Parathyroid adenoma (tissue), 2 donors: ENCODE measurements around the gene CLEC20A.

Source experiments
- H2AFZ ChIP-seq: fragments of 300-600 bp; sonication (generic); one replicate; pipeline ENCODE4 v1.7.0; 2017; ENCODE audit warnings: antibody characterized with exemption, mild to moderate bottlenecking
- H3K27ac ChIP-seq: fragments of 300-600 bp; sonication (generic); one replicate; pipeline ENCODE4 v1.7.0; 2017
- H3K27me3 ChIP-seq: fragments of 300-600 bp; sonication (generic); one replicate; pipeline ENCODE4 v1.7.0; 2017; ENCODE audit warnings: low read length; ENCODE audit not compliant: control insufficient read depth, insufficient read depth
- H3K36me3 ChIP-seq: fragments of 300-600 bp; sonication (generic); one replicate; pipeline ENCODE4 v1.7.0; 2017; ENCODE audit warnings: low read length; ENCODE audit not compliant: control insufficient read depth, insufficient read depth
- H3K4me1 ChIP-seq: fragments of 300-600 bp; sonication (generic); one replicate; pipeline ENCODE4 v1.7.0; 2017; ENCODE audit warnings: control low read depth
- H3K4me2 ChIP-seq: fragments of 300-600 bp; sonication (generic); one replicate; pipeline ENCODE4 v1.7.0; 2017; ENCODE audit warnings: low read length
- H3K4me3 ChIP-seq: fragments of 300-600 bp; sonication (generic); one replicate; pipeline ENCODE4 v1.7.0; 2017; ENCODE audit warnings: low read depth, low read length
- H3K79me2 ChIP-seq: fragments of 300-600 bp; sonication (generic); one replicate; pipeline ENCODE4 v1.7.0; 2017; ENCODE audit warnings: control low read depth
- H3K9ac ChIP-seq: fragments of 300-600 bp; sonication (generic); one replicate; pipeline ENCODE4 v1.7.0; 2017; ENCODE audit warnings: mild to moderate bottlenecking
- H3K9me3 ChIP-seq: fragments of 300-600 bp; sonication (generic); one replicate; pipeline ENCODE4 v1.7.0; 2017; ENCODE audit warnings: low read length; ENCODE audit not compliant: control insufficient read depth
- TF ChIP-seq, protein P1 (sequence below): fragments of 300-600 bp; sonication (generic); IDR thresholded peaks from one replicate; pipeline ENCODE4 v1.7.0; 2017; ENCODE audit warnings: antibody characterized with exemption, mild to moderate bottlenecking
- donor health status: primary hyperparathyroidism.

CLEC20A gene

DNA sequence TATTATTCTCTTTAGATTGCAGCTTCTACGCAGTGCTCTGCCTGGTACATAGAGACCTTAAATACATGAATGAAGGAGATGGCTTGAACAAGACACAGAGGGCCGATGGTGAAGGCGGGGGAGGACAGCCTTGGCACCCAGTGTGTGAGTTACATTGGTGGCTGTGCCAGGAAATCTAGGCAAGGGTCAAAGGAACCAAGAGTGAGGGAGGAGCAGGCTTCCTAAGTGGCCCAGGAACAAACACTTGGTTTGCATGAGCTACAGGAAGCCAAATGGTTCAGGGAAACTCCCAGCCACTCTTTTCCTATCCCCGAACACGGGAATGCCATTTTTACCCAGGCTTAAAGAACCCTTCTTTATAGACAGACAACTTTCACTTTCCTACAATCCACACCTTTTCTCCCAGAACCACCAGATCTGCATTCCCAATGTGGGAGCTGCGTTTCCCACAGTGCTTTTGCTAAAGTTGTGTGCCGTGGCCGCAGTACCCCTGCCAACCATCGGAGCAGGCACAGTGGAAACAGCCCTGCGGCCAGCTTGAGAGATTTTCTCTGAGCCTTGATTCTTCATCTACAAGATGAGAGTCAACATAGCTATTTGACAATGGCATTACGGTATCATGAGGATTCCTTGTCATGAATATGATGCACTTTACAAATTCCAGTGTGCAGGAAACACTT is 3.5 kb upstream of the CLEC20A start:
- H3K36me3 ChIP-seq, result no peaks in the 10 kb centered on the region
- H3K4me1 ChIP-seq, result no peaks in the 10 kb centered on the region
- H2AFZ ChIP-seq, result no peak overlapping the region
- H3K4me3 ChIP-seq, result no peak overlapping the region
- no peaks in the 10 kb centered on the region for H3K27me3 ChIP-seq
- no peak overlapping the region for H3K27ac ChIP-seq
- TF ChIP-seq, protein P1, sequence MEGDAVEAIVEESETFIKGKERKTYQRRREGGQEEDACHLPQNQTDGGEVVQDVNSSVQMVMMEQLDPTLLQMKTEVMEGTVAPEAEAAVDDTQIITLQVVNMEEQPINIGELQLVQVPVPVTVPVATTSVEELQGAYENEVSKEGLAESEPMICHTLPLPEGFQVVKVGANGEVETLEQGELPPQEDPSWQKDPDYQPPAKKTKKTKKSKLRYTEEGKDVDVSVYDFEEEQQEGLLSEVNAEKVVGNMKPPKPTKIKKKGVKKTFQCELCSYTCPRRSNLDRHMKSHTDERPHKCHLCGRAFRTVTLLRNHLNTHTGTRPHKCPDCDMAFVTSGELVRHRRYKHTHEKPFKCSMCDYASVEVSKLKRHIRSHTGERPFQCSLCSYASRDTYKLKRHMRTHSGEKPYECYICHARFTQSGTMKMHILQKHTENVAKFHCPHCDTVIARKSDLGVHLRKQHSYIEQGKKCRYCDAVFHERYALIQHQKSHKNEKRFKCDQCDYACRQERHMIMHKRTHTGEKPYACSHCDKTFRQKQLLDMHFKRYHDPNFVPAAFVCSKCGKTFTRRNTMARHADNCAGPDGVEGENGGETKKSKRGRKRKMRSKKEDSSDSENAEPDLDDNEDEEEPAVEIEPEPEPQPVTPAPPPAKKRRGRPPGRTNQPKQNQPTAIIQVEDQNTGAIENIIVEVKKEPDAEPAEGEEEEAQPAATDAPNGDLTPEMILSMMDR, result no peak
- H3K79me2 ChIP-seq, result no peaks in the 10 kb centered on the region
- no peaks in the 10 kb centered on the region for H3K9me3 ChIP-seq
- no peak overlapping the region for H3K4me2 ChIP-seq
- no peak overlapping the region for H3K9ac ChIP-seq

DNA sequence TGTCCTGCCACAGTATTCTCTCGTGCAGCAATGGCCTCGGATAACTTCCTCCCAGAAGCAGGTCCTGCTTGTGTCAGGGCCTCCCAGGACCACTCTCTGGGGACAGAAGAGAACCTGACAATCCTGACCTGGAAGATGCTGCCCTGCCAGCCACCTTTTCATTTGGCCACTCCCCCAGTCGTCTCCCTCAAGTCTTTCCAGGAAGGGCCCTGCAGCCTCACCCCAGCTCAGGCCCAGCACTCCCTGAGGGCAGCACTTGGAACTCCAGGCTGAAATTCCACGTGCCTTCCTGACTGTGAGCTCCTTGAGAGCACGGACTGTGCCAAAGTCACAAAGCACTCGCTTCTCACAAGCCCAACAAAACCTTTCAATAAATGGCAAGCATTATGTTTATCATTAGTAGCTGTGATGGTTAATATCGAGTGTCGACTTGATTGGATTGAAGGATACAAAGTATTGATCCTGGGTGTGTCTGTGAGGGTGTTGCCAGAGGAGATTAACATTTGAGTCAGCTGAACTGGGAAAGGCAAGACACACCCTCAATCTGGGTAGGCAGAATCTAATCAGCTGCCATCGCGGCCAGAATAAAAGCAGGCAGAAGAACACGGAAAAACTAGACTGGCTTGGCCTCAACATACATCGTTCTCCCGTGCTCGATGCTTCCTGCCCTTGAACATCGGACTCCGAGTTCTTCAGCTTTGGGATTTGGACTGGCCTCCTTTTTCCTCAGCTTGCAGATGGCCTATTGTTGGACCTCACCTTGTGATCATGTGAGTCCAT is 2.3 kb upstream of the CLEC20A start:
- H3K79me2 ChIP-seq, result no peaks in the 10 kb centered on the region
- no peak overlapping the region for H3K9ac ChIP-seq
- H2AFZ ChIP-seq, result no peak overlapping the region
- TF ChIP-seq, protein P1, result no peak
- no peaks in the 10 kb centered on the region for H3K36me3 ChIP-seq
- H3K9me3 ChIP-seq, result no peaks in the 10 kb centered on the region
- no peak overlapping the region for H3K4me3 ChIP-seq
- H3K4me2 ChIP-seq, result no peak overlapping the region
- no peaks in the 10 kb centered on the region for H3K27me3 ChIP-seq
- H3K4me1 ChIP-seq, result no peaks in the 10 kb centered on the region
- no peak overlapping the region for H3K27ac ChIP-seq

DNA sequence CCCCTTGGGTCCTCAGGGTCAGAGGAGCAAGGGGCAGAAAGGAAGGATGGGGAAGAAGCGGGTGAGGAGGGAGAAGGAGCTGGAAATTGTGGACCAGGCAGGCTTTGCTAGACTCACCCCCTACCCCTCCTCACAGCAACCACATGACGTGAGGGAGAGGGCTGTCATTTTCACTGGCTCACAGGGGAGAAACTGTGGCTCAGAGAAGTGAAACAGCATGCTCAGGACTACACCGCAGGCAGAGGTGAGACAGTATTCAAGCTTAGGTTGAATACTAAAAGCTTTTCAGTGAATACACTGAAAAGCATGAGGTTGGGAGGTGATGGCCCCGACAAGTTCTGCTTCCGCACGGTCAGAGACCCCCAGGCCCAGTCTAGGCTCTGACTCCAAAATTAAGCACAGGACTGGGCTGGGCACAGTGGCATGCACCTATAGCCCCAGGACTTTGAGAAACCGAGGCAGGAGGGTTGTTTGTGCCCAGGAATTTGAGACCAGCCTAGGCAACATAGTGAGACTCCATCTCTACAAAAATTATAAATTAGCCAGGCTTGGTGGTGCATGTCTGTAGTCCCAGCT is 1.2 kb upstream of the CLEC20A start:
- H3K27me3 ChIP-seq, result no peaks in the 10 kb centered on the region
- H3K9ac ChIP-seq, result no peak overlapping the region
- no peak overlapping the region for H2AFZ ChIP-seq
- H3K4me1 ChIP-seq, result no peaks in the 10 kb centered on the region
- H3K4me2 ChIP-seq, result no peak overlapping the region
- no peak overlapping the region for H3K4me3 ChIP-seq
- no peaks in the 10 kb centered on the region for H3K79me2 ChIP-seq
- no peaks in the 10 kb centered on the region for H3K9me3 ChIP-seq
- TF ChIP-seq, protein P1, result no peak
- H3K27ac ChIP-seq, result no peak overlapping the region
- H3K36me3 ChIP-seq, result no peaks in the 10 kb centered on the region

DNA sequence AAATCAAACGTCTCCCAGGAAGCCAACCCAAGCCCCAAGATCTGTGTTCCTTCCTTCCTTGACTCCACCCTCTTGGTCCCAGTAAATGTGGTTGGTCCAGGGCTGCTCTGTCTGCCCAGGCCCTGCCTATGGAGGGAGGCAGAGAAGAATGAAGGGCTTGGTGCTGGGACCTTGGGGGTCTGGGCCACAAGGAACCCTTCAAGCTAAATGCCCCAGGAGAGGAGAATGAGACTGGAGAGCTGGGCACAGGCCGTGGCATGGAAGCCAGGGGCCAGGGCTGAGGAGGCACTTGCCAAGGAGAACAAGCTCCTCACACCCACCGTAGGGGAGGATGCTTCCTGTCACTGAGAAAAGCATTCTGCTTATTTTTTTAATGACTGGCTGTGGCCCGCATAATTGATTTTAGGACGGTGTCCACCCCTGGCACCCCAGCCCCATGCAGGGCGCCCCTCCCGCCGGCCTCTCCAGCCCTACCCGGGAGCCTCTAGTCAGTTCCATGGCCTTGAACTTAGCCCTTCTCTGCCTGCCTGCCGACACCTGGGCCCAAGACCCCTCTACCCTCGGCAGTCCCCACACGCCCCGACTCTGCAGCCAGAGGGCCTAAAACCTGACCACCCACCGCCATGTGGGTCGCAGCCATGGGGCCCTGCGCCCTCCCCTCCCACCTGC is 889 bp downstream of the CLEC20A start:
- Histone ChIP-seq H3K4me2 (no peak overlapping the region), H3K4me1 (no peaks in the 10 kb centered on the region), H3K9ac (no peak overlapping the region), H2AFZ (no peak overlapping the region), H3K79me2 (no peaks in the 10 kb centered on the region), H3K27ac (no peak overlapping the region), H3K27me3 (no peaks in the 10 kb centered on the region), H3K36me3 (no peaks in the 10 kb centered on the region), H3K9me3 (no peaks in the 10 kb centered on the region), H3K4me3 (no peak overlapping the region)
- TF ChIP-seq, protein P1, result no peak
